ENCODE results near the gene MAN1C1.

The MAN1C1 gene

GRCh38 chr1:25623731-25624130 is 7.1 kb downstream of the MAN1C1 start:
- DNase-seq (ENCODE audit: low spot score), result no peak
- no peak overlapping the region for H3K9ac ChIP-seq (ENCODE audit: low read depth, low read length, poor library complexity)
- peaks cover 7 to 18% of the 10 kb centered on the region in 2 donors for H3K4me1 ChIP-seq (ENCODE audit: control insufficient read depth in 2 of 2, insufficient read depth in 1 of 2, low read depth in 1 of 2, low read length in 2 of 2)
- no CpG with 5 or more reads among the region's 4 CpGs for WGBS, 2 donors (ENCODE audit: extremely low coverage in 2 of 2, insufficient read length in 2 of 2, insufficient replicate concordance in 1 of 2)
- H3K27me3 ChIP-seq (ENCODE audit: control insufficient read depth in 3 of 3, insufficient read depth in 3 of 3, low read depth in 1 of 3, low read length in 3 of 3), result no peaks in the 10 kb centered on the region
- no peak overlapping the region for H3K4me2 ChIP-seq (ENCODE audit: insufficient read depth, low read length, poor library complexity, severe bottlenecking)
- no peak overlapping the region for H3K23ac ChIP-seq (ENCODE audit: low read depth, low read length, poor library complexity)
- no peak overlapping the region for H2AFZ ChIP-seq (ENCODE audit: low read length)
- H4K91ac ChIP-seq (ENCODE audit: low read depth, low read length, poor library complexity), result no peak overlapping the region
- H3K14ac ChIP-seq (ENCODE audit: low read length), result no peak overlapping the region
- H2BK15ac ChIP-seq (ENCODE audit: low read length), result no peak overlapping the region
- no peak overlapping the region for H3K4me3 ChIP-seq (ENCODE audit: low read length in 2 of 2)
- no peaks in the 10 kb centered on the region for H3K36me3 ChIP-seq (replicated peaks in 1 of 2; ENCODE audit: control insufficient read depth in 2 of 2, insufficient read depth in 2 of 2, low read length in 2 of 2)
- H3K18ac ChIP-seq (ENCODE audit: low read length), result no peak overlapping the region
- no peak overlapping the region for H2AK5ac ChIP-seq (ENCODE audit: low read depth, low read length)
- no peak overlapping the region for H3K27ac ChIP-seq (replicated peaks; ENCODE audit: low read length)
- peaks cover 0 to 6% of the 10 kb centered on the region in 2 donors for H3K9me3 ChIP-seq (replicated peaks in 1 of 2; ENCODE audit: control insufficient read depth in 2 of 2, insufficient read depth in 1 of 2, low read depth in 1 of 2, low read length in 2 of 2)
- H2BK120ac ChIP-seq (ENCODE audit: low read depth, low read length), result no peak overlapping the region
- H4K8ac ChIP-seq (ENCODE audit: low read depth, low read length), result no peak overlapping the region
- H3K4ac ChIP-seq (ENCODE audit: low read length), result no peak overlapping the region
- no peak overlapping the region for H2BK12ac ChIP-seq (ENCODE audit: low read length)
- no peak overlapping the region for H2BK5ac ChIP-seq (ENCODE audit: low read length)
- no peaks in the 10 kb centered on the region for H3K79me1 ChIP-seq (ENCODE audit: low read depth, low read length)

- H3K18ac ChIP-seq (ENCODE audit: low read length), result no peak overlapping the region
- H2AK5ac ChIP-seq (ENCODE audit: low read depth, low read length), result no peak overlapping the region
- no peak overlapping the region for H3K4me3 ChIP-seq (ENCODE audit: low read length in 2 of 2)
- peaks cover 7 to 16% of the 10 kb centered on the region in 2 donors for H3K4me1 ChIP-seq (ENCODE audit: control insufficient read depth in 2 of 2, insufficient read depth in 1 of 2, low read depth in 1 of 2, low read length in 2 of 2)
- H3K4me2 ChIP-seq (ENCODE audit: insufficient read depth, low read length, poor library complexity, severe bottlenecking), result no peak overlapping the region
- WGBS, 2 donors (ENCODE audit: extremely low coverage in 2 of 2, insufficient read length in 2 of 2, insufficient replicate concordance in 1 of 2), result no CpG with 5 or more reads among the region's 3 CpGs
- H3K27ac ChIP-seq (replicated peaks; ENCODE audit: low read length), result no peak overlapping the region
- no peak overlapping the region for H4K91ac ChIP-seq (ENCODE audit: low read depth, low read length, poor library complexity)
- H3K9ac ChIP-seq (ENCODE audit: low read depth, low read length, poor library complexity), result no peak overlapping the region
- no peak overlapping the region for H4K8ac ChIP-seq (ENCODE audit: low read depth, low read length)
- no peak overlapping the region for H3K23ac ChIP-seq (ENCODE audit: low read depth, low read length, poor library complexity)
- H3K79me1 ChIP-seq (ENCODE audit: low read depth, low read length), result no peaks in the 10 kb centered on the region
- H2BK5ac ChIP-seq (ENCODE audit: low read length), result no peak overlapping the region
- H3K14ac ChIP-seq (ENCODE audit: low read length), result no peak overlapping the region
- DNase-seq (ENCODE audit: low spot score), result no peak
- no peak overlapping the region for H2BK120ac ChIP-seq (ENCODE audit: low read depth, low read length)
- H3K9me3 ChIP-seq (replicated peaks in 1 of 2; ENCODE audit: control insufficient read depth in 2 of 2, insufficient read depth in 1 of 2, low read depth in 1 of 2, low read length in 2 of 2), result peaks cover 0 to 8% of the 10 kb centered on the region in 2 donors
- H3K36me3 ChIP-seq (replicated peaks in 1 of 2; ENCODE audit: control insufficient read depth in 2 of 2, insufficient read depth in 2 of 2, low read length in 2 of 2), result no peaks in the 10 kb centered on the region
- H2BK12ac ChIP-seq (ENCODE audit: low read length), result no peak overlapping the region
- H2AFZ ChIP-seq (ENCODE audit: low read length), result no peak overlapping the region
- H3K27me3 ChIP-seq (ENCODE audit: control insufficient read depth in 3 of 3, insufficient read depth in 3 of 3, low read depth in 1 of 3, low read length in 3 of 3), result no peaks in the 10 kb centered on the region
- no peak overlapping the region for H2BK15ac ChIP-seq (ENCODE audit: low read length)
- H3K4ac ChIP-seq (ENCODE audit: low read length), result no peak overlapping the region
Observed at GRCh38 chr1:25624156-25624555, 7.6 kb downstream of the MAN1C1 start.

GRCh38 chr1:25624604-25625003 is 8.0 kb downstream of the MAN1C1 start:
- H2BK120ac ChIP-seq (ENCODE audit: low read depth, low read length), result no peak overlapping the region

GRCh38 chr1:25626018-25626417 is 9.4 kb downstream of the MAN1C1 start:
- no peak overlapping the region for H2BK5ac ChIP-seq (ENCODE audit: low read length)
- no peak overlapping the region for H2AFZ ChIP-seq (ENCODE audit: low read length)
- no peak overlapping the region for H4K8ac ChIP-seq (ENCODE audit: low read depth, low read length)
- H2AK5ac ChIP-seq (ENCODE audit: low read depth, low read length), result no peak overlapping the region
- no peak for DNase-seq (ENCODE audit: low spot score)
- H3K9me3 ChIP-seq (replicated peaks in 1 of 2; ENCODE audit: control insufficient read depth in 2 of 2, insufficient read depth in 1 of 2, low read depth in 1 of 2, low read length in 2 of 2), result peaks cover 0 to 9% of the 10 kb centered on the region in 2 donors
- no peak overlapping the region for H3K27ac ChIP-seq (replicated peaks; ENCODE audit: low read length)
- H2BK12ac ChIP-seq (ENCODE audit: low read length), result no peak overlapping the region
- no peaks in the 10 kb centered on the region for H3K36me3 ChIP-seq (replicated peaks in 1 of 2; ENCODE audit: control insufficient read depth in 2 of 2, insufficient read depth in 2 of 2, low read length in 2 of 2)
- no peak overlapping the region for H3K4me2 ChIP-seq (ENCODE audit: insufficient read depth, low read length, poor library complexity, severe bottlenecking)
- H3K9ac ChIP-seq (ENCODE audit: low read depth, low read length, poor library complexity), result no peak overlapping the region
- no peak overlapping the region for H3K4ac ChIP-seq (ENCODE audit: low read length)
- no peak overlapping the region for H4K91ac ChIP-seq (ENCODE audit: low read depth, low read length, poor library complexity)
- H2BK120ac ChIP-seq (ENCODE audit: low read depth, low read length), result no peak overlapping the region
- no peak overlapping the region for H2BK15ac ChIP-seq (ENCODE audit: low read length)
- H3K79me1 ChIP-seq (ENCODE audit: low read depth, low read length), result no peaks in the 10 kb centered on the region
- no peak overlapping the region for H3K18ac ChIP-seq (ENCODE audit: low read length)
- H3K23ac ChIP-seq (ENCODE audit: low read depth, low read length, poor library complexity), result no peak overlapping the region
- H3K4me3 ChIP-seq (ENCODE audit: low read length in 2 of 2), result no peak overlapping the region
- no peaks in the 10 kb centered on the region for H3K27me3 ChIP-seq (ENCODE audit: control insufficient read depth in 3 of 3, insufficient read depth in 3 of 3, low read depth in 1 of 3, low read length in 3 of 3)
- no CpG with 5 or more reads among the region's 2 CpGs for WGBS, 2 donors (ENCODE audit: extremely low coverage in 2 of 2, insufficient read length in 2 of 2, insufficient replicate concordance in 1 of 2)
- H3K4me1 ChIP-seq (ENCODE audit: control insufficient read depth in 2 of 2, insufficient read depth in 1 of 2, low read depth in 1 of 2, low read length in 2 of 2), result no peaks in the 10 kb centered on the region
- H3K14ac ChIP-seq (ENCODE audit: low read length), result no peak overlapping the region

More at GRCh38 chr1:25624604-25625003, 8.0 kb downstream of the MAN1C1 start:
- Histone ChIP-seq H3K4me3 (ENCODE audit: low read length in 2 of 2) (no peak overlapping the region), H3K9ac (ENCODE audit: low read depth, low read length, poor library complexity) (no peak overlapping the region), H4K91ac (ENCODE audit: low read depth, low read length, poor library complexity) (no peak overlapping the region), H2AFZ (ENCODE audit: low read length) (no peak overlapping the region), H3K4me2 (ENCODE audit: insufficient read depth, low read length, poor library complexity, severe bottlenecking) (no peak overlapping the region), H2BK5ac (ENCODE audit: low read length) (no peak overlapping the region), H3K79me1 (ENCODE audit: low read depth, low read length) (no peaks in the 10 kb centered on the region), H3K36me3 (replicated peaks in 1 of 2; ENCODE audit: control insufficient read depth in 2 of 2, insufficient read depth in 2 of 2, low read length in 2 of 2) (no peaks in the 10 kb centered on the region), H2AK5ac (ENCODE audit: low read depth, low read length) (no peak overlapping the region), H2BK15ac (ENCODE audit: low read length) (no peak overlapping the region), H3K18ac (ENCODE audit: low read length) (no peak overlapping the region), H2BK12ac (ENCODE audit: low read length) (no peak overlapping the region), H3K27ac (replicated peaks; ENCODE audit: low read length) (no peak overlapping the region), H4K8ac (ENCODE audit: low read depth, low read length) (no peak overlapping the region), H3K27me3 (ENCODE audit: control insufficient read depth in 3 of 3, insufficient read depth in 3 of 3, low read depth in 1 of 3, low read length in 3 of 3) (no peaks in the 10 kb centered on the region), H3K4ac (ENCODE audit: low read length) (no peak overlapping the region), H3K14ac (ENCODE audit: low read length) (no peak overlapping the region), H3K9me3 (replicated peaks in 1 of 2; ENCODE audit: control insufficient read depth in 2 of 2, insufficient read depth in 1 of 2, low read depth in 1 of 2, low read length in 2 of 2) (peaks cover 0 to 9% of the 10 kb centered on the region in 2 donors), H3K23ac (ENCODE audit: low read depth, low read length, poor library complexity) (no peak overlapping the region), H3K4me1 (ENCODE audit: control insufficient read depth in 2 of 2, insufficient read depth in 1 of 2, low read depth in 1 of 2, low read length in 2 of 2) (peaks cover 2 to 12% of the 10 kb centered on the region in 2 donors)
- DNase-seq (ENCODE audit: low spot score), result no peak
- no CpG with 5 or more reads among the region's 5 CpGs for whole genome bisulfite sequencing, 2 donors (ENCODE audit: extremely low coverage in 2 of 2, insufficient read length in 2 of 2, insufficient replicate concordance in 1 of 2)
